Duodenal mucosa (tissue), 2 donors: ENCODE data around the gene JMJD8.

Source experiments
- H3K27ac ChIP-seq: one replicate; pipeline ENCODE4 v1.7.0; 2013; ENCODE audit warnings: low read depth, low read length
- H3K27me3 ChIP-seq, 2 donors: one replicate each; pipeline ENCODE4 v1.7.0; 2013; ENCODE audit warnings: low read length in 2 of 2, control low read depth in 1 of 2; ENCODE audit not compliant: insufficient read depth in 2 of 2, control insufficient read depth in 1 of 2
- H3K36me3 ChIP-seq, 2 donors: one replicate each; pipeline ENCODE4 v1.7.0; 2013; ENCODE audit warnings: low read length in 2 of 2, control low read depth in 1 of 2; ENCODE audit not compliant: insufficient read depth in 2 of 2, control insufficient read depth in 1 of 2
- H3K4me1 ChIP-seq, 2 donors: one replicate each; pipeline ENCODE4 v1.7.0; 2013; ENCODE audit warnings: low read length in 2 of 2, control low read depth in 1 of 2; ENCODE audit not compliant: insufficient read depth in 2 of 2, control insufficient read depth in 1 of 2
- H3K4me3 ChIP-seq, 2 donors: one replicate each; pipeline ENCODE4 v1.7.0; 2013; ENCODE audit warnings: low read length in 2 of 2, low read depth in 1 of 2
- H3K9ac ChIP-seq, 2 donors: one replicate each; pipeline ENCODE4 v1.7.0; 2013; ENCODE audit warnings: low read length in 2 of 2, low read depth in 1 of 2
- H3K9me3 ChIP-seq, 2 donors: one replicate each; pipeline ENCODE4 v1.7.0; 2013; ENCODE audit warnings: low read length in 2 of 2, control low read depth in 1 of 2; ENCODE audit not compliant: control insufficient read depth in 1 of 2

Gene JMJD8

GRCh38 chr16:708019-708418, 23.9 kb upstream of the JMJD8 start:
- H3K9me3 ChIP-seq: no peaks in the 10 kb centered on the region
- H3K36me3 ChIP-seq: no peaks in the 10 kb centered on the region
- no peak overlapping the region for H3K9ac ChIP-seq
- H3K27ac ChIP-seq: no peak overlapping the region
- no peak overlapping the region for H3K4me3 ChIP-seq
- peaks cover 71 to 72% of the 10 kb centered on the region in 2 donors for H3K27me3 ChIP-seq
- H3K4me1 ChIP-seq: no peaks in the 10 kb centered on the region

GRCh38 chr16:707062-707538, 23.0 kb upstream of the JMJD8 start:
- peaks cover 81% of the 10 kb centered on the region in 2 donors for H3K27me3 ChIP-seq

GRCh38 chr16:706189-707061, 22.3 kb upstream of the JMJD8 start:
- Histone ChIP-seq H3K9me3 (no peaks in the 10 kb centered on the region), H3K27ac (no peak overlapping the region), H3K4me1 (no peaks in the 10 kb centered on the region), H3K9ac (no peak overlapping the region), H3K4me3 (no peak overlapping the region), H3K36me3 (no peaks in the 10 kb centered on the region), H3K27me3 (peaks cover 84 to 87% of the 10 kb centered on the region in 2 donors)

More at GRCh38 chr16:707062-707538, 23.0 kb upstream of the JMJD8 start:
- Histone ChIP-seq H3K27ac (no peak overlapping the region), H3K9ac (no peak overlapping the region), H3K9me3 (no peaks in the 10 kb centered on the region), H3K4me3 (no peak overlapping the region), H3K36me3 (no peaks in the 10 kb centered on the region), H3K4me1 (no peaks in the 10 kb centered on the region)

GRCh38 chr16:705431-706188, 21.5 kb upstream of the JMJD8 start, which contains the start of gene FBXL16:
Gene FBXL16, minus strand, starts transcription at chr16:705801. Its CDS starts 8,396 bp downstream, at chr16:697405.
- peaks cover 80 to 88% of the 10 kb centered on the region in 2 donors for H3K27me3 ChIP-seq
- no peak within 1 kb of the TSS for H3K4me3 ChIP-seq
- no peak within 1 kb of the TSS for H3K9ac ChIP-seq
- H3K9me3 ChIP-seq: no peaks in the 10 kb centered on the region
- no peak within 1 kb of the TSS for H3K27ac ChIP-seq
- H3K4me1 ChIP-seq: no peaks in the 10 kb centered on the region
- no peaks in the 10 kb centered on the region for H3K36me3 ChIP-seq

- Histone ChIP-seq H3K27me3 (peaks cover 79 to 87% of the 10 kb centered on the region in 2 donors), H3K36me3 (no peaks in the 10 kb centered on the region), H3K27ac (no peak overlapping the region), H3K4me1 (no peaks in the 10 kb centered on the region), H3K9me3 (no peaks in the 10 kb centered on the region), H3K4me3 (no peak overlapping the region), H3K9ac (no peak overlapping the region)
Measured at GRCh38 chr16:704552-705380, 20.6 kb upstream of the JMJD8 start.

- H3K27ac ChIP-seq: no peak overlapping the region
- H3K27me3 ChIP-seq: peaks cover 78 to 85% of the 10 kb centered on the region in 2 donors
- no peak overlapping the region for H3K4me3 ChIP-seq
- no peaks in the 10 kb centered on the region for H3K36me3 ChIP-seq
- H3K9ac ChIP-seq: no peak overlapping the region
- no peaks in the 10 kb centered on the region for H3K9me3 ChIP-seq
- H3K4me1 ChIP-seq: no peaks in the 10 kb centered on the region
Measured at GRCh38 chr16:704047-704446, 19.9 kb upstream of the JMJD8 start.

- Histone ChIP-seq H3K27ac (no peak overlapping the region), H3K36me3 (no peaks in the 10 kb centered on the region), H3K4me1 (no peaks in the 10 kb centered on the region), H3K4me3 (no peak overlapping the region), H3K9ac (no peak overlapping the region), H3K27me3 (peaks cover 73 to 81% of the 10 kb centered on the region in 2 donors), H3K9me3 (no peaks in the 10 kb centered on the region)
Measured at GRCh38 chr16:703406-703805, 19.3 kb upstream of the JMJD8 start.

- no peaks in the 10 kb centered on the region for H3K36me3 ChIP-seq
- H3K4me3 ChIP-seq: no peak overlapping the region
- no peak overlapping the region for H3K27ac ChIP-seq
- peaks cover 64 to 71% of the 10 kb centered on the region in 2 donors for H3K27me3 ChIP-seq
- no peaks in the 10 kb centered on the region for H3K4me1 ChIP-seq
- no peaks in the 10 kb centered on the region for H3K9me3 ChIP-seq
- no peak overlapping the region for H3K9ac ChIP-seq
Measured at GRCh38 chr16:702341-702740, 18.2 kb upstream of the JMJD8 start.

- no peak overlapping the region for H3K4me3 ChIP-seq
- no peaks in the 10 kb centered on the region for H3K36me3 ChIP-seq
- peaks cover 4 to 5% of the 10 kb centered on the region in 2 donors for H3K4me1 ChIP-seq
- no peak overlapping the region for H3K27ac ChIP-seq
- no peak overlapping the region for H3K9ac ChIP-seq
- no peaks in the 10 kb centered on the region for H3K9me3 ChIP-seq
- H3K27me3 ChIP-seq: peaks cover 51 to 58% of the 10 kb centered on the region in 2 donors
Measured at GRCh38 chr16:700684-701584, 16.8 kb upstream of the JMJD8 start.
